T-helper 2 cell treated with Interferon-gamma antibody and Interleukin-4, amounts not matched to agents 100 ng/mL and 5 ng/mL, for 36 hours (primary cell): ENCODE measurements around the gene HOXD8. TPM values are rescaled to one million over a fixed set of nuclear protein-coding genes. Genes with fewer than 3 reads are reported as not detected.

Source experiments
- intact Hi-C: fragments of 100-400 bp; cut with micrococcal nuclease; formaldehyde crosslinking; loops from one replicate; pipeline ENCODE4 v1.15.1; 2023
- total RNA-seq: library from RNA; stranded (reverse); gene quantifications from 2 replicates; pipeline ENCODE4 v1.2.3, GENCODE V29; 2022

Gene HOXD8
- total RNA-seq, 1 donor from 2014 or later: not detected

DNA sequence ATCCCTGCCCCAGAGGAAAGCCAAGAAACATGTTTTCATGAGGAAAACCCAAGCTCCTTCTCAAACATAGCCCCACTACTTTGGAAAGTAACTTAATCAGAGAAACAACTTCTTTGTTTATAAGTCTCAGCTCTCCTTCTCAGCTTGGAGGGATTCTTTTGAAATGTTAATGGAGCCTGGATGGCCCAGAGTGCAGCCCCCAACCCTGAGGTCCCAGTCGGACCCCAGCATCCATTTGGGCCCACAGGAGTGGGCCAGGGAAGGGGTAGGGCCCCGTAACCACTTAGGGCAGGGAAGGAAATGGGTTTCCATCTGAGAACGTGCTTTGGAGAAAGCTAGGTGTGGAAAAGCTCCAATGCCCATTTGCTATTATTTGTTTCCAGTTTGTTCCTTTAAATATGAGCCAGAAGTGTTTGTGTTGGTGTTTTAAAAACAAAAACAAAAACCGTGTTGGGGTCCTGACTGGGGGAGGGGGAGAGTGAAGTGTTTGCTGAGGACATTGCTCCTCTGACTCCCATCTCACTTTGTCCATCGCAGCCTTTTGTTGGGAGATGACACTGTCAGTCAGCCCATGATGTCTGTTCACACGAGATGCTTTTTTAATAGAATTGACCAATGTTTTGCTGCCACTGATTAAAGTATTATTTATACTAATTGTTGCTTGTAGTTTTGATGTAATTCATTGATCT, 26.0 kb downstream of the HOXD8 start:
- intact Hi-C loops: no loop called here

- intact Hi-C loops: no loop called here
These were observed 26.8 kb downstream of the HOXD8 start for GRCh38 chr2:176156301-176156806.

DNA sequence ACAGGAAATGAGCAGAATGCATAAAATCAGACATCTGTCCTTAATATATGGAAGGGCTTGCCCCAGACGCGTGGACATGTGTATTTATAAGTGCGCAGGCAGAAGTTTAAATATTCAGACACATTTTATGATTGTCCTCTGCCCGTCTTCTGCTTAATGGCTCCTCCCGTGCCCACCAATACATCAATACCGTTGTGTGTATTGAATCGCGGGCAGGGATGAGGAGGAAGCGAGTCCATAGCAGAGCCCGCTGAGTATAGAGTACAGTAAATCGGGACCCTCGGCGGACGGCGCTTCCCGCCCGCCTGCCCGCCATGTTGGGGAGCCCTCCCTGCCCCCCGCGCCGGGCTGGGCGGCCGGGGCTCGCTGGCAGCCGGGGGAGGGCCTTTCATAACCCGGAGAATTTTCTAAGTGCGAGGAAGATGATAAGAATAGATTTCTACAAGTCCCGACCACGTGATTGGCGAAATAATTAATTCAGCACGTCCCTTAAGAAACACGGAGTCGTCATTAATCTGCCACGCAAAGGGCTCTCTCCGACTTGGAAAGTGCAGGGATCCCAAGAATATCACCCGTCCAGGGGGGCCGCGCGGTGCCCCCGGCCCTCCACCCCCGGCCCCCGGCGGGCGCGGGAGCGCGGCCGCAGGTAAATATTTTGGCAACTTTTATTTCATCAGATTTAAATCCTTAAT, 27.4 kb downstream of the HOXD8 start, which contains the start of gene HOXD3:
Gene HOXD3, plus strand, starts transcription at position 501 of the 692 bp plus-strand sequence. CDS start 11,808 bp downstream, outside the sequence.
- intact Hi-C loops: no loop called here

GRCh38 chr2:176157499-176158185, 28.1 kb downstream of the HOXD8 start:
- intact Hi-C loops: loop anchor here (2.0 kb wide), 2 partner anchors 27 to 77 kb away; no protein-coding TSS in a partner anchor

DNA sequence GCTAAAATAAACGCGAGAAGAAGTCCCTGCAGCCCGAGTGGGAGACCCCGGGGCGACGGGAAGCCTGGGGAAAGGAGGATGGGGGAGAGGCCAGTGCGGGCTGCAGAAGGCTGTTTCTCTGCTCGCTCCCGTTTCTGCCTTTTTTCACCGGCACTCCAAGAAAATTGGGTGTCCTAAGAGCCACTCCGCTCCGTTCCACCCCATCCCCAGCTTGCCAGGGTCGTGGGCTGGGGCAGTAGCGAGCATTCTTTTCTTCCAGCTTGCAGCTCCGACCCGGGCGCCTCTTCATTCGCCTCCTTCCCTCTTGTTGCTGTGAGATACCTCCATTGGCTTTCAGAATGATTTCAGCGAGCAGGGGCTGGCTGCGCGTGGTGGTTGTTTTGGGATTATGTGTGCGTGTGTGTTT, 28.7 kb downstream of the HOXD8 start:
- intact Hi-C loops: loop anchor here (2.0 kb wide), 2 partner anchors 27 to 77 kb away; no protein-coding TSS in a partner anchor

DNA sequence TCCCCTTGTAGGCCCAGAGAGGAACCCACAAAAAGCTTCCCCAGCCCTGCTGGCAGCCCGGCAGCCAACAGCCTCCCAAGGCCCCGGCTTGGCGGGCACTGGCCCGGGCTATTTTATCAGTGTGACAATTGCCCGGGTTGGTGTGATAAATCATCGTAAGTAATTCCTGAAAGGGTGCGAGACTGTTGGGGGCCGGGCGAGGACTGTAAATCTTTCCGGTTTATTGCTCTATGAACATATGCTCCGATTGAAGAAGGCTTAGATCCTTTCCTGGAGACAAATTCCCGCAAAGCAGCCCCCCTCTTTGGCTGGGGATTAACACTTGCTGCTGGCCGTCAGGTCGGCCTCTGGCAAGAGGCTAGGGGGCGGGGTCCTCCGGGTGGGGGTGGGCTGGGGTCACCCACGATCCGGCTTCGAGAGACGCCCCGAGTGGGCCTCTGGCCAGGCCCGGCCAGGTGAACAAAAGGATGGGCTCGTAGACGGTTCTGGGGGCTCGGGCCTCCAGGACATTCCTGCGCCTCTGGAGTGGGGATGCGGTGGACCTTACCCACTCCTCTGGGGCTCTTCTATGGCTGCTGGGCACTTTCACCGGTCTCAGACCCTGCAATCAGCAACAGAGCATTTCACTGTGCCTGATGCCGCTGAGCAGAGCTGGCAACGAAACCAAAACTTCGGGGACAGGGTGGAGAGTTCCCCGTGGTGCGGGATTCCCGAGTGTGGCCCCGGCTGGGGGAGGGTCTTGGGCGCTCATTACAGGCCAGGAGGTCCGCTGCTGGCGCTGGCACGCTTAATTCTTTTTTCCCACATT, 29.6 kb downstream of the HOXD8 start:
- intact Hi-C loops: loop anchor here (2.0 kb wide), 2 partner anchors 28 to 78 kb away; no protein-coding TSS in a partner anchor

- intact Hi-C loops: loop anchor here (2.0 kb wide), 3 partner anchors 29 to 79 kb away; partner anchors contain the start of gene HOXD9
These were observed 30.3 kb downstream of the HOXD8 start for GRCh38 chr2:176159663-176160250.

DNA sequence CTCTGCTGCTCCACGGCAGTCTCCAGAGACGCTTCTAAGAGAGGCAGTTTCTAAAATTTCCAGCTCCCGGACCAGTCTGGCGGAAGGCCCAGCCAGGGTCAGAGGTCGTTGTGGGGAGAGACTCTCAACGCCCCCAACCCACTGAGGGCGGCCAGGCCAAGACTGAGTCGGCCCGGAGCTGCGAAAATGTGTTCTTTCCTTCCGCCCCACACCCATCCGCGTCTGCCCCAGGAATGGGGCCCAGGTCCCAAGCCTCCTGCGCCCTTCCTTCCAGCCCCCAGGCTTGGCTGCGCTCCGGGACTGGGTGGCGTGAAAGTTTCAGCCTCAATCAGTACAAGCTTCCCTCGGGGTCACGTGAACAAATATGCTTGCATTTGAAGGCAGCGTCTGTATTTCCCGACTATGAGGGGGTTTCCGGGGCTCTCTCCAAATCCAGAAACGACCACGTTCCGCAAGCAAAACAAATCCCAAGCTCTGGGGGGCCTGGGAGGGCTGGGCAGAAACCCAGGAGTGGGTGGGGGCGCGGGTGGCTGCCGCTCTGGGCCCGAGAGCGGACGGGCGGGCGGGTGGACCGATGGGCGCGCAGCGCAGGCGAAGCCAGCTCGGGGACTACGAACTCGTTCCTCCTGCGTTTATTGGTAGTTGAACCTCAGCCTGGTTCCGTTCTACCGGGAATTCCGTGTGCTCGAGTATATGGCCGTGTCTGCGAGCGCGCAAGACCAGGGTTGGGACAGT, 30.9 kb downstream of the HOXD8 start:
- intact Hi-C loops: loop anchor here (2.0 kb wide), 1 partner anchor 38 kb away; the partner anchor contains the start of gene HOXD9

DNA sequence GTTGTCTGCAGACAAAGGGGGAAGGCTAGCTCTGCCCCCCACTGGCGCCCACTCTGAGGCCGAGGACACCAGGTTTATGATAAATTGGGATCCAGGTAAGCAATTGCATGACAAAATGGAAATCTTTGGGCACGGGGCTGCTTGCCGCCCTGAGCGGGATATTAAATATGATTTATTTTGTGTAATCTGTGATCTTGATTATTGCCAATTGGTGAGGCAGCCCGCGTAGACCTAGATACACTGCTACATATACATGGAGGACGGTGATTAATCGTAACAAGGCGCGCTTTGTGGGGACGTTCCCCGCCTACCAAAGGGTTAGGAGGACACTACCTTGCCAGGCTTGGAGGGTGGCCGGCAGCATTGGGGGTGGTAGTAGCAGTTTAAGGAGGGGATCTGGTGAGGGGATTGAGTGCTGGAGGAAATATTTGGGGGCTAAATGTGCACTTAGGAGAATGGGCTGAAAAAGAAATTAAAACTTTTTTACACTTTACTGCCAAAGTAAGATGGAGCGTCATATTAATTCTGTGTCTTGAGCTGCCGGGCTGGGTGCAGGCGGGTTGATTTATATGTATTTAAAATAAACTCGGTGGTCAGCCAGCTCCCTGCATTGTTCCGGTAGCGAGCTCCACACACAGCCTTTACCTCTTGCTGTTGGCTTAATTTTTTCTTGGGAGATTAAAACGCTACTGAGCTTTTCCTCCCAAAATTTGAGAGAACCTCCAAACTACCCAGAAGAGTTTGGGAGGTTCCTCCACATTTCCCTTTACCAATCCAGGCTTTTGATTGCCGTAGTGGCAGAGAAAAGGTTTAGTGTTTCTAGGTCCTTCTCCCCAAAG, 31.7 kb downstream of the HOXD8 start:
- intact Hi-C loops: loop anchor here (2.0 kb wide), 1 partner anchor 38 kb away; the partner anchor contains the start of gene HOXD9

DNA sequence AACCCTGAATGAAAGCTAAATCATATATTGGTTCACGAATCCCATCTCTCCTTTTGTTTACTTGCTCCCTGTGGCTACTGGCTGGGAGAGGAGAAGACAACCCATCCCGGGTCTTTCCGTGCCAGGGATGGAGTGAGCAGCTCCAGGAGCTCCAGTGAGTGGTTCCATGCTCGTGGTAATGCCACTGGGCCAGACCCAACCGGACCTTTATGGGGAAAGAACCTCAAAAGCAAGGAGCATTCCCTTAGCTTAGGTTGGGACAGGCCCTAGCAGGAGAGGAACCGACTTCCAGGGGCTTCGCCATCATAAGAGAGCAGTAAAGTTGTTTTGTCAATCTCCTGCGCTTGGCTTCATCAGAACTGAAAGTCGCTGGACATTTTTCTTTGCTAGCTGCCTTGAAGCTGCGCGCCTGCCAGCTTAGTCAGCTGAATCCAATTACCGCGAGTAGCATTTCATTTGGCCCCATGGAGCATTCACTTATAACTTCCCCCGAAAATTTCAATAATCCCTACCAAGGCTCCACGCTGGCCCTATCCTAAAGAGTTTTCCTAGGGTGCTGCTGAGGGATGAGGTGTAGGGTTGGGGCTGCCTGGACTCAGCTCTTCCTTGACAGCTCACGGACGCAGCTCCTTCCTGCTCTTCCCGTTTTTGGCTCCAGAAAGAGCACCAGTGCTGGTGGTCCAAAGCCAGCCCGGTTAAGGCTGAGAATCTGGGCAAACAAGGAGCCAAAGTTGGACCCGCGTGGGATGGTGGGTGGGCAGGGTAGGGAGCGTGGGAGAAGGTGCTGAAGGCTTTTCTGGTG, 32.5 kb downstream of the HOXD8 start:
- intact Hi-C loops: loop anchor here (2.0 kb wide), 1 partner anchor 39 kb away; the partner anchor contains the start of gene HOXD9

DNA sequence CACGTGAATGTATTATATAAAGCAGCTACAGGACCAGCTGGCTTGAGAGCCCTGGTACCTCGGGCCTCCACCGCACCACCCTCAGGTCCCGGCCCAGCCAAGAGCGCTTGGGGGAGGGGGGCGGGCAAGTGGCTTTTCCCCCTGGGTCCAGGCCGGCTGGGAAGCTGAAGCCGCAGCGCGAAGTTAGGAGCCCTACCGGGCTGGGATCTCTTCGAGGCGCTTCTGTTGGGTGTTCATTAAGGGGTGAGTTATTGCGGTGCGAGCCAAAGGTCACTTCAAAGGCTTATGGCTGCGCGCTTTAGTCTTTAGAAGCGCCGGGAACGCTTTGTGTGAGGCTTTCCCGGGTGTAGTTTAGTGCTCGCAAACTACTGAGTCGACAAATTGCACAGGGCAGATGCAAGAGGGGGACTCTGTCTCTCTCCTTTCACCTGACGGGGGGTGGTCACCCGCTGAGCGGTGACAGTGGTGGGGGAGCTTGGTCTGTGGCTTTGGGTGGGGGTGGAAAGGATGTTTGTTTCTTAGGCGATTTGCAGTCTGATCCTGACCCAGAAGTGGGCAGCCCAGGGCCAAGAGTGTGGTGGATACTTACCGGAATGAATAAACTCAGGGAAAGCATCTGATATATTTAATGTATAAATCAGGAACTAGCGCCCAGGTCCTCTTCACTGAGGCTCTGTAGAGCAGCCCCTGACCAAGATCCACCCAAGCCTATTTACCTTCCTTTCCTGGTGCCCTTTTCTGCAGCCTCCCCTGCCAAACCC, 33.6 kb downstream of the HOXD8 start:
- intact Hi-C loops: no loop called here

DNA sequence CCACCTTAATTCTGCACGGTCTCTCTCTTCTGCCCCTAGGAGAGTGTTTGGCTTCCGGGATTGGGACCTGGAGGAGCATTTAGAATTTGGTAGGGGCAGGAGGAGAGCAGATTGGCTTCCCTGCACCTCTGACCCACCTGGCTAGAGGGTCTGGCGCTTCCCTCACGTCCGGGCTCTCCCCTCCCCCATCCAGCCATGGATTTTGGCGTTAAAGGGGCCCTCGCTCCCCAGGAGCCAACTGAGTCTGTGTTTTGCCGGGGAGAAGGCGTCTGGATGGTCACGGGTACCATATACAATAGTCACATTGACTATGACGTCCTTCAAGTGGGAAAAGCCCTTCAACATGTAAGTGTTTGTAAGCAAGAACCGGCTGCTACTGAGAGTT, 34.2 kb downstream of the HOXD8 start:
- intact Hi-C loops: no loop called here

DNA sequence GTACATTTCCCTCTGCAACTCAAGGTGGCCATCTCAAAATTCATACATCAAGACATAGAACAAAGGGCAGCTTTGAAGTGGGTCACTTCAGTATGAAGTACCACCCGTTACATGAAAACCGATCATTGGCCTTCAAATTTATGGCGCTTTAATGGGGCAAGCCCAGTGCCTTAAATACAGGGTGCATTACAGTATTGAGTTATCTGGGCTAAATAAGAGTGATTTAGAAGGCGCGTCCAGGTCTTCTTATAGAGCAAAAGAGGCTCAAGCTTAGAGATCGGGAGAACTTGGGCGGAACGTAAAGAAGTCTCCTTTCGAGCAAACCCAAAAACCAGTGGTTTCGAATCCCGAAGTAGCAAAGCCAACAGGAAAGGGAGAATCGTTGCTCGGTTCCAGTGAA, 34.7 kb downstream of the HOXD8 start:
- intact Hi-C loops: no loop called here

DNA sequence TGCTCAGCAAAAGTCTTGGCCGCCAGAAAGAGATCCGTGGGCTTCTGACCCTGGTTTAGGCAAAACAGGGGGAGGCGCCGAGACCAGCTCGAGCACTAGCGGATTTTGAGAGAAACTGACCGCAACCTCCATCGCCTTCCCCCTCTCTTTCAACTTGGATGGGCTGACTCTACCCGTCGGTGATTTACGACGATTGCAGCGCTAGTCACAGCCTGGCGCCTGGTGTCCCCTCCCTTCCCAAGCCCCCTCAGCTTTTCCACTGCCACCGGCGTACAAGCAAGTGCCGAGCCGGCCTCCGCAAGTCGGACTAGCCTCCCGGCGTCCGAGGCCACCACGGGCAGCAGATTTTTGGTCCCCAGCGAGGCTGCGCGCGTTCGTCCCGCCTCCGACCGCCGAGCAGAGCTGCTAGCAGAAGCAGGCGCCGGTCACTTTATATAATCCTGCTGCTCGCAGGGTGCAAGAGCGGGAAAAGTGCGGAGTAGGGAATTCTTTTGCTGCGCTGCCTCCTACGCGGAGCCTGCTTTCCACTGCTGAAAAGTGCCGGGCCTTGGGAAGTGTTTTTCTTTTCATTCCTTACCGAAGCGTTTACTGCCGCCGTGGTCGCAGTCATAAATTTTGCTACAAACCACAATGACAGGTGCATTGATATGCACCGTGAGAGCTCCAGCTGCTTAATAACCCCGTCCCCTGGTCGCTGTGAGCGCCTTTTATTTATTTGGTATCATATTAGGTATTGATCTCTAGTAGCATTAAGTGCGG, 35.3 kb downstream of the HOXD8 start:
- intact Hi-C loops: no loop called here

DNA sequence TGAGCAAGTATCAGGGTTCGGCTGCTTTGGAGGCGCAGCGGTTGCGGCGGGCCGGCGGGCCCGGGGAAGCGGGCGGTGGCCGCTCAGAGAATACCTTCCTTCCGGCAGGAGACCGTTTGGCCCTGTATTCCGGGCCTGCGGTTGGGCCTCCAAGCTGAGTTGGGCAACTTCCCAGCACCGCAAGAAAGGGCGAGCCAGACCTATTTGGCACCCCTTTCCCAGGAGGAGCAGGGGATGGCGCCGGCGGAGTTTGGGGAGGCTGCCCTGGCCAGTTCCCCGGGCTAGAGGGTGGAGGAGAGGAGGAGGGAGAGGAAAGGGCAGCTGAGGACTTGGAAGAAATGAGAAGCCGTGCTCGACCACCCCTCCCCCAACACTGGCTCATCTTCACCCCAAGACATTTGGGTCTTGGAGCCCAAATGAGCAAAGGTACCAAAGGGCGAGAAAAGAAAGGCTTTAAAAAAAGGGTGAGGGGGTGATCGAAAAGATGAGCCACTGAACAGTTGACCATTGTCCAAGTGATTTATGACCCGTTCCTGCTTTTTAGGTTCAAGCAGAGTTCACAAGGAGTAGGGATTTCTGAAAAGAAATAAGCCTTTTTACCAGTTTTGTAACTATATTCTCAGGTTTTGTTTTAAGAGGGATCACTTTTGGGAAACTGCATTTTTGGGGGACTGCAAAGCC, 36.0 kb downstream of the HOXD8 start:
- intact Hi-C loops: no loop called here

DNA sequence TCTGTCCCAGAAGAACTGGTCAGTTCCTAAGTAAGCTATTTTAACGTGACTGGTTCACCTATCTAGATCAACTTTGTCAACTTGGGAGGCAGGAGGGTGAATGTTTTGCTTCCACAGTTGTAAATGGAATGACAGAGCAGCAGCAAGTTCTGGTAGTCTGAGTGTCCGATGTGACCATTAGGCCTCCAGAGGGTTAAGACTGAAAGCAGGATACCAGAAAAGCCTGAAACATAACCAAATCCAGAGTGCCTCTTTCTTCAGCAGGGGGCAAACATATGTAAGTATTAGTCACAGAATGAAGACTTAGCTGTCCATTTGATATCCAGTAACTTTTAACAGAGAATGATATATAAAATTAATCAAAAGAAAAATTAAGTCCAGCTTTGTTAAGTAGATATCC, 36.8 kb downstream of the HOXD8 start:
- intact Hi-C loops: no loop called here
